ENCODE measurements around the gene HOXD12.

DNA sequence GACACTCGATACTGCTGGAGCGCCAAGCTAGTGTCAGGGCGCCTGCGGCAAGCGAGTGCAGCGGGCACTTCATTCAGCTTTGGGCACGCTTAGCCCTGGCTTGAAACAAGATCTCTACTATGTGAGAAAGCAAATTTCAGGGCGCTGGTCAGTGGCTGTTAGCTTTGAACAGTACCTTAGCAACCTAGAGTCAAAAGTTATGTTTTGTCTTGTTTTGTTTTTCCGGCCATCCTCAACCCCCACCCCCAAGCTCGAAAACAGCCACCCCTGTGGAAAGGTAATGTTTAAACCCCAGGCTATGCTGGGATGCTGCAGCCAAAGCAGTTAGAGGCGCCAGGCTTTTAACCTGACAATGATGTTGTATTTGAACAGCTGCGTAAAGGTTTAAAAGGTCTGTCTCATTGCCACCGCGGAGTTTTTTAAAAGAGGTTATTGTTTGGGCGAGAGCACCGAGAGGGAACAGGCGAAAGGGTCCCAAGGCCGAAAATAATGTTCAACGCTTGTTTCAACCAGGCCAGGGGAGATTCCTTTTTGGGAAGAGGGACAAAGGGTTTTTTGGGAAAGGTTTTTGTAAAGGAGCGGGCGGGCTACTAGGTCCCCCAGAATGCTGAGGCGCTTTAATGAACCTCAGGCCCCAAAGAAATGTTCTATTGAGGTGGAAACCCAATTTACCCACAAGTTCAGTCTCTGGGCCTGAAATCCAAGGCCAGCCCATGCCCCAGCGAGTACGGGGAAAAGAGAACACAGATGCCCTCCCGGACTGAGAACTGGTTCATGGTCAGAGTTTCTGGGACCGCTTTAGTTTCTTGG is 14.7 kb downstream of the HOXD12 start:
- TF ChIP-seq, protein P1, sequence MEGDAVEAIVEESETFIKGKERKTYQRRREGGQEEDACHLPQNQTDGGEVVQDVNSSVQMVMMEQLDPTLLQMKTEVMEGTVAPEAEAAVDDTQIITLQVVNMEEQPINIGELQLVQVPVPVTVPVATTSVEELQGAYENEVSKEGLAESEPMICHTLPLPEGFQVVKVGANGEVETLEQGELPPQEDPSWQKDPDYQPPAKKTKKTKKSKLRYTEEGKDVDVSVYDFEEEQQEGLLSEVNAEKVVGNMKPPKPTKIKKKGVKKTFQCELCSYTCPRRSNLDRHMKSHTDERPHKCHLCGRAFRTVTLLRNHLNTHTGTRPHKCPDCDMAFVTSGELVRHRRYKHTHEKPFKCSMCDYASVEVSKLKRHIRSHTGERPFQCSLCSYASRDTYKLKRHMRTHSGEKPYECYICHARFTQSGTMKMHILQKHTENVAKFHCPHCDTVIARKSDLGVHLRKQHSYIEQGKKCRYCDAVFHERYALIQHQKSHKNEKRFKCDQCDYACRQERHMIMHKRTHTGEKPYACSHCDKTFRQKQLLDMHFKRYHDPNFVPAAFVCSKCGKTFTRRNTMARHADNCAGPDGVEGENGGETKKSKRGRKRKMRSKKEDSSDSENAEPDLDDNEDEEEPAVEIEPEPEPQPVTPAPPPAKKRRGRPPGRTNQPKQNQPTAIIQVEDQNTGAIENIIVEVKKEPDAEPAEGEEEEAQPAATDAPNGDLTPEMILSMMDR (conservative IDR thresholded peaks at IDR 0.05) = no peak
- TF ChIP-seq EZH2 (IDR thresholded peaks at IDR 0.05; ENCODE audit: low read depth) = no peak
